T-helper 22 cell (primary cell): ENCODE measurements around the gene DNAH11.

Experiments
- DNase-seq: peaks from one replicate; pipeline ENCODE4 v3.0.0-alpha.2; 2020; ENCODE audit warnings: low read depth

DNAH11 gene

DNA sequence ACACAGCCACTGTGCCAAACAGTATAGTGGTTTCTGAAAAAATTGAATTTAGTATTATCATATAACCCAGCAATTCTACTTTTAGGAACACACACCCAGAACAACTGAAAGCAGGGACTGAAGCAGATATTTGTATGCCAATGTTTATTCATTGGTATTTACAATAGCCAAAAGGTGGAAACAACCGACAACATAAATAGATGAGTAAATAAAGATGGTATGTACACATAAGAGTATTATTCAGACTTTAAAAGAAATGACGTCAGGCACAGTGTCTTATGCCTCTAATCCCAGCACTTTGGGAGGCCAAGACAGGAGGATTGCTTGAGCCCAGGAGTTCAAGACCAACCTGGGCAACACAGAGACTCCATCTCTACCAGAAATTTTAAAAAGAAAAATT lies 395.6 kb downstream of the DNAH11 start:
- DNase-seq = no peak

GRCh38 chr7:21939136-21939857 lies 396.5 kb downstream of the DNAH11 start:
- DNase-seq = no peak

- no peak for DNase-seq
Observed at GRCh38 chr7:21939858-21940372, 397.1 kb downstream of the DNAH11 start.

- no peak for DNase-seq
Observed at GRCh38 chr7:21941611-21942141, 398.8 kb downstream of the DNAH11 start.

DNA sequence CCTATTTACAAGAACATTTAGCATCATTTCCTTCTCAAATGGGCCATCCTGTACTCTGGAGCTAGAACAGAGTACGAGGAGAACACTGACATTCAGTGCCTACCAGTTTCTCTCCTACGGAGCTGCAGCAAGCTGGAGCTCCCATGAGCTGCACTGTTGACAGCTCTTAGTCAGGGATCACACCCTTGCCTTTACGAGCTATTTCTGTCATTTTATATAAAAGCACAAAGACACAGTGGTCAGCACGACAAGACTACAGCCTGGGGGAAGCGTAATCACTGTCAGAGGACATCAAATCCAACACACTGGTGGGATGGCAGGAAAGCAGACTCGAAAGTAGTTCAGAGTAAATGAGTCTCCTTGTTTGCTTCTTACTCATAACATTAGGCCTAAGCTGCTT lies 400.1 kb downstream of the DNAH11 start:
- DNase-seq = no peak

DNA sequence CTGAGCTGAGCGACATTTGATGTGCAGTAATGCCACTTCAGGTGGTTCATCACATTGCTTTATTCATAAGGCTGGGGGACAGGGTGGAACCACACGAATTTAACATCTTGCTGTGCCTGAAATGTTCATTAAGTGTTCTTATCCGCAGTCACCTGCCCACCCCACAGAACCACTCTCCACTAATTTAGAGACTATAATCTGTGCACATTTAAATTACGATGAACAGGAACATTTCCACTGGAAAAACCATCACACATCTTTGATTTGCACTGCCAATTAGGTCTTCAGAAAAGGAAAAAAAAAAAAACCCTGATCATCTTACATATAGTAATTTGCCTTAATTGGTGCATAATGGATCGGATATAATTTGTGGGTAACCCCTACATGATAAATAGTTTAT lies 400.6 kb downstream of the DNAH11 start:
- DNase-seq = no peak

DNA sequence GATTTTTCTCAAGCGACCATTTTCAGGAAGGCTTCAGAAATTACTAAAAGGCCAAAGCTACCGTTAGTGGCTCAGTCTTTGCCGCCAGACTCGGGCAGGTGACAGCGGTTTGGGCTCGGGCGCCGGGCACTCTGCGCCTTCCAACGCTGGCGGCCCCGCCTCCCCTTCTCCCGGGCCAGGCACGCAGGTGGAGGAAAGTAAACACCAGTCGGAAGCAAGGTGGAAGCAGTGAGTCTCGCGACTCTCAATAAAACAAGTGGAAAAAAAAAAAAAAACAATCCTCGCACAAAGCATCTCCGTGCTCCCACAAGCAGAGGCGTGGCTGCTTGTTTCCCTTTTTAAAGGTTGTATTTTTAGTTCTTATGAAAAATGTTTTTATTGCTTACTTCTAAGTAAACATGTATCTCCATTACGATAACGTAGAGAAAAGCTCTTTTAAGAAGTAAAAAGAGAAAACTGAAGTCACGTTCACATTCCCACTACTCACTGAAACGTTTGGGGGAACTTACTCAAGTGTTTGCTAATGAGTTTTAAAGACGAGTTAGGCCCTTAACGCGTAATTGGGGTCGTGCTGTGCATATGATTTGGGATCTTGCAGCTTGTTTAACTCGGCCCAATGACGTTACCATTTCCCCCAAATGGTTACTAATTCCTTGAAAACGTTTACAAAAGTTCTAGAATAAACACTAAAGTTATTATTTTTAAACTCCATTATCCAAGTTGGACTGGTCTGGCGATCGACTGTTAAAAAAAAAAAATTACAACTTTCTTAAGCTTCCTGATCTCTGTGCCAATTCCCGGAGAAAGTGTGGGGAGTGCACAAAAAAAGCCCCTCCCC lies 402.0 kb downstream of the DNAH11 start:
- no peak for DNase-seq

DNA sequence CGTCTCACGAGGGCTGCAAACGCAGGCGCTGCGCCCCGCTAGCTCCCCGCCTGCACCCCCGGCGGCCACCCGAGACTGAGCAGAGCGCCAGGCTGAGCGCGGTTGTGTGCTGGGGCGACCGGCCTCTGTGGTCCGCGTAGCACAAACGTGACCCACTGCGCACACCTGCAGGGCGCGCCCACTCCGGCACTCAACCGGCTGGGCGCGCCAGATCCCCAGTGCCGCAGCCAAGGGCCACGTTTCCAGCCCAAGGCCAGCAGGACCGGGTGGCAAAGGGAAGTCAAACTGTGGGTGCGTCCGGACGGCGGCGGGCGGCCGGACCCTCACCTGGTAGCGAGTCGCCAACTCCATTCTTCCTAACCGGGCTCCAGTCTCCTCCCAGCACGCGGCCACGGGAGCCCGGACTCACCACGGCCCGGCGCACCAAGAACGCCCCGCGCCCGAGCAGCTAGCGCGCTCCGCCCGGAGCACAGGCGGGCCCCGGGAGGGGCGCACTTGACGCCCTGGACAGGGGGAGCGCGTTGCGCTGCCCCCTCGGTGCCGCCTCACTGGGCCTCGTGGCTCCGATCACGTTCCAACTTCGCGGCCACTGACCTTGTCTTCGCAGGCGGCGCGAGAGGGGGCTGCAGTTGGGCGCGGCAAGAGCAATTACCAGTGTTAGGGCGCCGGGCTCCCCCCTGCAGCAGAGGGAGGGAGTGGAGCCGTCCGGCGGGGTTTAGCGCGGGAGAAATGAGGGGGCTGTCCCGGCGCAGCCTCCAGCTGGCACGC lies 402.8 kb downstream of the DNAH11 start, which contains the start of gene CDCA7L:
Gene CDCA7L, minus strand, starts transcription at position 446 of the 768 bp plus-strand sequence. Its CDS starts 95 bp downstream, at position 351.
- no peak for DNase-seq

- no peak for DNase-seq
Observed at GRCh38 chr7:21946222-21946709, 403.4 kb downstream of the DNAH11 start.

- DNase-seq = no peak
Observed at GRCh38 chr7:21947056-21947455, 404.2 kb downstream of the DNAH11 start.

GRCh38 chr7:21947946-21948345 lies 405.1 kb downstream of the DNAH11 start:
- DNase-seq = no peak

- DNase-seq = no peak
Observed at GRCh38 chr7:21948364-21948763, 405.5 kb downstream of the DNAH11 start.

GRCh38 chr7:21948887-21949540 lies 406.2 kb downstream of the DNAH11 start:
- DNase-seq = no peak
